Measurements from ENCODE around the gene TMA16.

- TF ChIP-seq CTCF (conservative IDR thresholded peaks at IDR 0.05 in 1 of 2, IDR thresholded peaks at IDR 0.05 in 1 of 2; ENCODE audit: low read depth in 1 of 2, low read length in 2 of 2) = no peak
- TF ChIP-seq EZH2 (IDR thresholded peaks at IDR 0.05; ENCODE audit: low read length, missing control alignments) = no peak
Observed at GRCh38 chr4:163476761-163477438, 17.6 kb upstream of the TMA16 start.
